Psoas muscle (tissue), 8 donors: ENCODE measurements around the gene FMN2. TPM values are rescaled to one million over a fixed set of nuclear protein-coding genes. Genes with fewer than 3 reads are reported as not detected.

Source experiments
- ATAC-seq, 4 donors: fragments of 200-7000 bp; cut with Tn5 transposase; one replicate each; pipeline ENCODE4 v1.9.1; 2020; ENCODE audit warnings: moderate library complexity in 3 of 4, mild to moderate bottlenecking in 2 of 4
- DNase-seq, 2 donors: peaks; one replicate each; pipeline ENCODE4 v3.0.0-alpha.2; 2020
- H3K27ac ChIP-seq: fragments of 200-600 bp; one replicate; pipeline ENCODE4 v1.8.0; 2022
- H3K27me3 ChIP-seq, 3 donors: fragments of 200-600 bp in 1 of 3; one replicate each; pipeline versions ENCODE4 v1.6.1 to v1.8.0; 2013 to 2022; ENCODE audit warnings: low read length in 2 of 3, mild to moderate bottlenecking in 2 of 3, moderate library complexity in 1 of 3; ENCODE audit not compliant: insufficient read depth in 3 of 3
- H3K36me3 ChIP-seq, 2 donors: fragments of 200-600 bp in 1 of 2; one replicate each; pipeline versions ENCODE4 v1.6.1 to v1.8.0; 2013 to 2022; ENCODE audit warnings: low read depth in 1 of 2, mild to moderate bottlenecking in 1 of 2, moderate library complexity in 1 of 2; ENCODE audit not compliant: insufficient read depth in 1 of 2
- H3K4me1 ChIP-seq: fragments of 200-600 bp; one replicate; pipeline ENCODE4 v1.8.0; 2022
- H3K4me3 ChIP-seq: fragments of 200-600 bp; one replicate; pipeline ENCODE4 v1.8.0; 2022; ENCODE audit warnings: mild to moderate bottlenecking
- H3K9me3 ChIP-seq: fragments of 200-600 bp; one replicate; pipeline ENCODE4 v1.8.0; 2022
- WGBS, 3 donors: extraction: QIAGEN DNeasy Blood & Tissue Kit; methylation state at CpG; one replicate each; pipeline versions ENCODE4 v1.1.6 to v1.1.7; 2013; 5-methylcytosine and 5-hydroxymethylcytosine counted together
- intact Hi-C, 2 donors: fragments of 100-400 bp; cut with DNase I; formaldehyde crosslinking; loops; one replicate each; pipeline versions ENCODE4 v1.11.0 to v1.14.2; 2022
- polyA plus RNA-seq, 3 donors: library from polyadenylated mRNA; stranded (reverse); fragments of 200-250 nt; gene quantifications; one replicate each; pipeline ENCODE4 v1.2.3, GENCODE V29; 2013
- total RNA-seq, 4 donors: library from RNA; stranded (reverse); fragmentation: NEBNext Ultra II Directional in 2 of 4; extraction: Animal tissue kit (Norgen Biotek cat#: 25700) in 2 of 4; gene quantifications; one replicate each; pipeline versions ENCODE4 v1.2.1 to v1.2.4, GENCODE V29; 2021 to 2023
- TF ChIP-seq, protein P1 (sequence below): fragments of 200-600 bp; IDR thresholded peaks from one replicate; pipeline ENCODE4 v1.8.0; 2022; ENCODE audit warnings: antibody characterized with exemption
- donor health status: healthy with polysubstance abuse.
- donor health status: DM: no; HTN: no; CAD: no; lungs with moderate emphysema.
- donor health status: Bipolar disorder and iron deficiency.
- donor health status: healthy.
- donor health status: DM: yes; HTN: yes; CAD: no.
- donor health status: DM: no; HTN: no; CAD: no.
- donor health status: DM: no; HTN: no; CAD: no.
- donor health status: DM: yes; HTN: yes; CAD: no.

FMN2 gene
- total and polyA plus RNA-seq, 7 donors: 0.15 to 1.1 (median 0.52) TPM; not detected in 2

DNA sequence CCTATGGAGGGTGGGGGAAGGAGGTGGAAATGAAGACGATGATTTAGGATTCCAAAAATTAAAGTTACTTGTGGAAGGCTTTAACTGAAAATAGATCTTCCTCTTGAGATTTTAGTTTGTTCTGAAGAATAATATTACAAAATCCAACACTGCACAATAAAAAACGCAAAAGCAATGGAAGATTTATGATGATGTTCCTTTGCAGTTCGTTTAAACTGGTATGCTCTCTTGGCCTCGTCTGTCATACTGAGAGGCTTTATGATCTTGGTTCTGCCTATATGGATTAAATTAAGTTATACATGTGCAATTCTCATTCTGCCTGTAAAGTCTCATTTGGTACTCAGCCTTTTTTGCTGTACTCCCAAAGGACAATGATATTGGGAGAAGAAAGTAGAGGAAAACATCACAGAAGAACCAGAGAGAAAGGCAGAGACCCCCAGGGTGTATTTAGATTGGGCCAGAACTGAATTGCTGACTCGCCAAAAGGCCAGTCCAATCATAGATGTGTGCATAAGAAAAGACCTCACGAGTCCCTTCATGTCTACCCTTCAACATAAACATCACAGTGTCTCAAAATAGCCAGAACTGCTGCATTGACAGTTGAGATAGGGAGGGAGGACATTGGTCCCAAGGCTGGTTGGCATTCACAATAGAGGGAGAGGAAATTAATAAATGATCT is 331.7 kb downstream of the FMN2 start:
- TF ChIP-seq, protein P1, sequence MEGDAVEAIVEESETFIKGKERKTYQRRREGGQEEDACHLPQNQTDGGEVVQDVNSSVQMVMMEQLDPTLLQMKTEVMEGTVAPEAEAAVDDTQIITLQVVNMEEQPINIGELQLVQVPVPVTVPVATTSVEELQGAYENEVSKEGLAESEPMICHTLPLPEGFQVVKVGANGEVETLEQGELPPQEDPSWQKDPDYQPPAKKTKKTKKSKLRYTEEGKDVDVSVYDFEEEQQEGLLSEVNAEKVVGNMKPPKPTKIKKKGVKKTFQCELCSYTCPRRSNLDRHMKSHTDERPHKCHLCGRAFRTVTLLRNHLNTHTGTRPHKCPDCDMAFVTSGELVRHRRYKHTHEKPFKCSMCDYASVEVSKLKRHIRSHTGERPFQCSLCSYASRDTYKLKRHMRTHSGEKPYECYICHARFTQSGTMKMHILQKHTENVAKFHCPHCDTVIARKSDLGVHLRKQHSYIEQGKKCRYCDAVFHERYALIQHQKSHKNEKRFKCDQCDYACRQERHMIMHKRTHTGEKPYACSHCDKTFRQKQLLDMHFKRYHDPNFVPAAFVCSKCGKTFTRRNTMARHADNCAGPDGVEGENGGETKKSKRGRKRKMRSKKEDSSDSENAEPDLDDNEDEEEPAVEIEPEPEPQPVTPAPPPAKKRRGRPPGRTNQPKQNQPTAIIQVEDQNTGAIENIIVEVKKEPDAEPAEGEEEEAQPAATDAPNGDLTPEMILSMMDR: no peak
- no peak overlapping the region for H3K27ac ChIP-seq
- no peaks in the 10 kb centered on the region for H3K4me1 ChIP-seq
- H3K9me3 ChIP-seq: no peaks in the 10 kb centered on the region
- ATAC-seq: no peak
- no peaks in the 10 kb centered on the region for H3K27me3 ChIP-seq
- H3K36me3 ChIP-seq: no peaks in the 10 kb centered on the region
- H3K4me3 ChIP-seq: no peak overlapping the region
- intact Hi-C loops: no loop called here
- WGBS, 3 donors: 29 to 35% (median 32%) methylated on average over 6 of the region's 6 CpGs
- DNase-seq: no peak

DNA sequence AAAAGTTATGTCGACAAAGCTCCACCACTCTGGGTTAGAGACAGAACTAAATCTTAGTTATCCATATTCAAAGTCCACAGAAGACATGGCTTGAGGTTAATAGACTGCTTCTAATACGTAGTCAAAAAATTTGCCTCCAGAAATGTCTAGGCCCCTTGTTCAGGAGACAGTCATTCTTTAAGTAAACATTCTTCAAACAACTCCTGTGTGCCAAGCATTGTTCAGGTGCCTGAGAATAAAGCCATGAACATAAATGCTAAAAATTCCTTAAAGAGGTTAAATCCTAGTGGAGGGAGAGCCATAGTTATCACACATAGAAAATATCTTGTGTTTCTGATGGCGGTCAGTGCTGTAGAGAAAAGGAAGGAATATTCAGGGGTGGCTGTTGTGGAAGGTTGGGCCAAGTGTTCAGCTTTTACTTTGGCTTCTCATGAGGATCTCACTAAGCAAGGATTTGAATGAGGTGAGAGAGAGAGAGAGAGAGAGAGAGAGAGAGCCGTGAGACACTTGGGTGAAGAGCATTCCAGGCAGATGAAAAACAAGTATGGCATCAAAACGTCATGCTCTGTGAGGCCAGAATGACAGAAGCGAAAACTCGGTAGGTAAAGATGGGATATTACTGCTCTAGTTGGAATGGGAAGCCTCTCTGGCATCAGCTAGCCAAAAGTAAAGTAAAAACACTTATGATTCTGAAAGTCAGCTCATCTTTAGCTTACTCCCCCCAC is 333.2 kb downstream of the FMN2 start:
- intact Hi-C loops: no loop called here
- no peaks in the 10 kb centered on the region for H3K36me3 ChIP-seq
- H3K4me3 ChIP-seq: no peak overlapping the region
- no peak for DNase-seq
- TF ChIP-seq, protein P1: no peak
- H3K9me3 ChIP-seq: no peaks in the 10 kb centered on the region
- no peaks in the 10 kb centered on the region for H3K27me3 ChIP-seq
- H3K4me1 ChIP-seq: no peaks in the 10 kb centered on the region
- WGBS, 3 donors: 68 to 74% (median 72%) methylated on average over 7 of the region's 7 CpGs
- H3K27ac ChIP-seq: no peak overlapping the region
- ATAC-seq: no peak

DNA sequence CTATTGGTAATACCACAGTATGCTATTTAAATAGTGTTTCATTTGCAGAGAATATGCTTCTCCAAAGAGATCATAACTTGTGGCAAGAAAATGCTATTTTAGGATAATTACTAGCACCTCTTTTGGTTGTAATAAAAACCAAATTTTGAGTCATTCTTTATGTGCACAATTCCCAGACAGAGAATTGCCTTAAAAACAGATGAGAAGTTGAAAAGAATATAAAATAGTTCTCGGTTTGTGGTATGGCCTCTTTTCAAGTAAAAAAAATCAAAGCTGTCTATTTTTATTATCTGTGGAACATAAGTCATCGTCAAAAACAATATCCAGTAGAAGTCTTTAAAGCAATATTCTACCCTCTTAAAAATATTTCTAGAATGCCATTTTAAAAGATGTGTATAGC is 334.4 kb downstream of the FMN2 start:
- H3K27ac ChIP-seq: no peak overlapping the region
- DNase-seq (no peak), ATAC-seq (no peak)
- no peaks in the 10 kb centered on the region for H3K36me3 ChIP-seq
- no peaks in the 10 kb centered on the region for H3K27me3 ChIP-seq
- TF ChIP-seq, protein P1: no peak
- H3K4me1 ChIP-seq: no peaks in the 10 kb centered on the region
- H3K4me3 ChIP-seq: no peak overlapping the region
- no peaks in the 10 kb centered on the region for H3K9me3 ChIP-seq
- intact Hi-C loops: no loop called here
- 73 to 76% (median 75%) methylated on average over 2 of the region's 2 CpGs for WGBS, 3 donors

DNA sequence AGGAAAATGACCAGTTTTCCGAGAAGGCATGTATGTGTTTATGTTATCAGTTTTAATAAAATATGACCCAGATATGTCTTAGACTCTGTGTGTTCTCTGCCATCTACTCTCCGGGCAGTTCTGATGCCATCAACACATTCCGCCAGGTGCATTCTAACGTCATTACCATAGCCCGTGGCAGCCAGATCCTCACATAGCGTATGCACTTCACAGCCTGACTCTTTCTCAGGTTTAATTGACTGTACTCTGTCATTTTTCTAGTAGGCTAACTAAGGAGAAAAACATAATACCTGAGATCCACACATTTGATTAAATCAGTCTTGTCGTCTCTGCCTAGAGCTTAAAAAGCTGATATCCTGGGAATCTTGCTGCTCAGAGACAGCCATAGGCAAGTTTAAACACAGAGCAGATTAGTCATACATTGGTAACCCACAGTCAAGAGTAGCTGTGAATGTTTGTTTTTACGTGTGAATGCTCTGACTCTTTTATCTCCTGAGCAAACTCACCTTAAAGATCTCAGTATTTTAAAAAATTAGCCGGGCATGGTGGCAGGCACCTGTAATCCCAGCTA is 344.4 kb downstream of the FMN2 start:
- WGBS, 3 donors: 84 to 89% (median 84%) methylated on average over 9 of the region's 9 CpGs

More for the DNA sequence above, 344.4 kb downstream of the FMN2 start:
- H3K9me3 ChIP-seq: no peaks in the 10 kb centered on the region
- no peak overlapping the region for H3K4me3 ChIP-seq
- H3K27ac ChIP-seq: no peak overlapping the region
- DNase-seq: no peak
- no peaks in the 10 kb centered on the region for H3K4me1 ChIP-seq
- no peak for ATAC-seq
- TF ChIP-seq, protein P1: no peak
- no peaks in the 10 kb centered on the region for H3K36me3 ChIP-seq
- no peaks in the 10 kb centered on the region for H3K27me3 ChIP-seq
- intact Hi-C loops: no loop called here
